CD4-positive, alpha-beta T cell treated with Interferon gamma for 1 hour (primary cell): ENCODE data around the gene COX5B.
"Not testable (repeated sequence)": the region's sequence is repeated elsewhere in the genome, so short reads cannot be mapped to it uniquely, and the experiment has no call there.

ENCODE experiments used
- DNase-seq: peaks from one replicate; pipeline ENCODE4 v3.0.0-alpha.2; 2020

Gene COX5B

GRCh38 chr2:97675430-97676113 is 29.7 kb downstream of the COX5B start:
- no peak for DNase-seq

GRCh38 chr2:97676620-97677019 is 30.8 kb downstream of the COX5B start:
- DNase-seq: no peak

- no peak for DNase-seq
These were observed 31.6 kb downstream of the COX5B start for GRCh38 chr2:97677480-97677879.

- no peak for DNase-seq
These were observed 32.4 kb downstream of the COX5B start for GRCh38 chr2:97678298-97678697.

- not testable (repeated sequence) for DNase-seq
These were observed 41.4 kb downstream of the COX5B start for GRCh38 chr2:97687235-97687634.

GRCh38 chr2:97688062-97688827 is 42.4 kb downstream of the COX5B start:
- no peak for DNase-seq

- DNase-seq: no peak
These were observed 45.3 kb downstream of the COX5B start for GRCh38 chr2:97691166-97691565.

GRCh38 chr2:97693476-97693875 is 47.6 kb downstream of the COX5B start:
- no peak for DNase-seq

- no peak for DNase-seq
These were observed 49.9 kb downstream of the COX5B start for GRCh38 chr2:97695744-97696143.

GRCh38 chr2:97697252-97698235 is 51.7 kb downstream of the COX5B start:
- DNase-seq: peak; percentile 84
